HG03095 (cell line): Measurements from ENCODE around the gene COPS9.

Experiments
- ATAC-seq: cut with Tn5 transposase; IDR thresholded peaks from one replicate; pipeline ENCODE4 v1.9.1; 2021; ENCODE audit warnings: moderate library complexity; ENCODE audit not compliant: unreplicated experiment

Gene COPS9

GRCh38 chr2:240166761-240167587 lies 30.9 kb upstream of the COPS9 start:
- no peak for ATAC-seq

DNA sequence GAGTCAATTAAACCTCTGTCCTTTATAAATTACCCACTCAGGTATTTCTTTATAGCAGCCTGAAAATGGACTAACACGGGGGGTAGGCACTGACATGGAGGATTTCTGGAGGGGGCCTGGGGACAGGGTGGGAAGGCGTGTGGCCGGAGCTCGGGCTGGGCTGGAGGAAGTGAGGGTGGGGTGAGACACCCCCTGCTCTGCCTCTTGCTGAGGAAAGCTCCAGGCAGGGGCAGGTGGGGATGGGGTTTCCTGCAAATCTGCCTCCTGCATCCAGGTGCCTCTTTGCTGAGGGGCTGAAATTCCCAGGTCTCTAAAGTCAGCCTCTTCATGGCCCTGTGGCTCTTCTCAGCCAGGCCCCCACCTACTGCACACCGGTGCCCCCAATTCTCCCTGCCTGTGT lies 30.1 kb upstream of the COPS9 start:
- no peak for ATAC-seq

DNA sequence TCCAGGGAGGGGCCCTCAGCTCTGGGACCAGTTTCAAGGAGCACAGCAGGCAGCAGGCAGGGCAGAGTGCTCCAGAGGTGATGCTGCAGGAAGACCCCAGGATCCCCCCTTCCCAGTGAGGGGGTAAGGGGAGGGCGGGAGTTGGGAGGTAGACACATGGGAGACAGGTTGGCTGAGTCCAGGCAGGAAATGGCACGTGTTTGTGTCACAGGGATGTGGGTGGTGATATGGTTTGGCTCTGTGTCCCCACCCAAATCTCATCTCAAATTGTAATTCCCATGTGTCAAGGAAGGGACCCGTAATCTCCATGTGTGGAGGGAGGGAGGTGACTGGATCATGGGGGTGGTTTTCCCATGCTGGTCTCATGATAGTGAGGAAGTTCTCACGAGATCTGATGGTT lies 29.6 kb upstream of the COPS9 start:
- no peak for ATAC-seq

GRCh38 chr2:240165034-240165433 lies 28.9 kb upstream of the COPS9 start:
- ATAC-seq: no peak

GRCh38 chr2:240164586-240164985 lies 28.5 kb upstream of the COPS9 start:
- no peak for ATAC-seq

DNA sequence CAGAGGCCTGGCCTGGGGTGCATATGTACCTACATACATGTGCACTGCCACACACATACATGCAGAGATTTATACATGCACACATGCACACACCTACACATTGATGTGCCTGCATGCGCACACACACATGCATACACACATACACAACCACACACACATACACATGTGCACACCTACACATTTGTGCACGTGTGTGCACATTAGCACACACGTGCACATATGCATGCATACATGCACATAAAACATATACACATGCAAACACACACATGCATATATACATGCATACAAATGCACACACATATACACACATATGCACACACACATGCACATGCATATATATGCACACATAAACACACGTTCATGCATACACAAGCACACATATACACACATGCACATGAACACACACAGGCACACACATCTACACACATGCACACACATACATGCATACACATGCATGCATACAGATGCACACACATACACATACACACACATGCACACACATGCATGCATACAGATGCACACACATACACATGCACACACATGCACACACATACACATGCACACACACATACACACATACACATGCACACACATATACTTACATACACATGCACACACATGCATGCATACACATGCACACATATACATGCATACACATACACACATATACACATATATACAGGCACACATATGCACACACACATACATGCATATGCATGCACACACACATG lies 27.9 kb upstream of the COPS9 start:
- no peak for ATAC-seq

- no peak for ATAC-seq
Observed at GRCh38 chr2:240162939-240163714, 27.0 kb upstream of the COPS9 start.

- ATAC-seq: no peak
Observed at GRCh38 chr2:240162531-240162930, 26.4 kb upstream of the COPS9 start.

DNA sequence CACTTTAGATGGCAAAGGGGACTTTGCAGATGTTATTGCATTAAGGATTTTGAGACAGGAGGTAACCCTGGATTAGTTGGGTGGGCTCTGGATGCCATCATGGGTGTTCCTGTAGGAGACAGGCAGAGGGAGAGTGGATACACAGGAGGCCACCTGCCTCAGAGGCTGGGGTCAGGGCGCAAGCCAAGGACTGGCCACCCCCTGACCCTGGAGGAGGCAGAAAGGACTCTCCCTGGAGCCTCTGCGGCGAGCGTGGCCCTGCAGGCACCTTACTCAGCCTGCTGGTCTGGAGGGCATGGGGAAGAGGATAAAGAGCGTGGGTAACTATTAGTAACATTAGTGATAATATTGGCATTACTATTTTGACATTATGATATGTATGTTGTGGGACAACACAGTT lies 25.9 kb upstream of the COPS9 start:
- no peak for ATAC-seq

- ATAC-seq: no peak
Observed at GRCh38 chr2:240161087-240161750, 25.1 kb upstream of the COPS9 start.

GRCh38 chr2:240160291-240161086 lies 24.4 kb upstream of the COPS9 start:
- ATAC-seq: no peak

DNA sequence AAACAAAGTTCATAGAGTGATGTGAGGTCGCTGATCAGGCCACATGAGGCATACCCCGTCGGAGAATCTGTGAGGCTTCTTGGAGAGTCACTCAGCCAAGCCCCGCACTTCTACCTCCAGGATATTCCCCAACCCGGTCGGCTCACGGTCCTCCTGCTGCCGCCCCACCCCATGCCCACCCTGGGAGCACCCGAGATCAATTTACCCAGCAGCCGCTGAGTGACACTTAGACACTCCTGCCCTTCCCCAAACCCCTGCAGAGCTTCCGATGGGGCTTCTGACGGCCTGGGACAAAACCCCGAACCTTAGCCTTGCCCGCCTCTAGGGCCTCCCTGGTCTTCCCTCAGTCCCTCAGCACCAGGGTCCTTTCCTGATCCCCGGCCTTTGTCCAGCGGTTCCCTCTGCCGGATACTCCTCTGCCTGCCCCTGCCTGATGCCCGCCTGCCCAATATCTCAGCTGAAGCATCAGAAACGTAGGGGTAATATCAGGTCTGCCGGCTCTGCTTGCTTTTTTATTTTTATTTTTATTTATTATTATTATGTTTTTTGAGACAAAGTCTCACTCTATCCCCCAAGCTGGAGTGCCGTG lies 23.2 kb upstream of the COPS9 start:
- ATAC-seq: no peak

DNA sequence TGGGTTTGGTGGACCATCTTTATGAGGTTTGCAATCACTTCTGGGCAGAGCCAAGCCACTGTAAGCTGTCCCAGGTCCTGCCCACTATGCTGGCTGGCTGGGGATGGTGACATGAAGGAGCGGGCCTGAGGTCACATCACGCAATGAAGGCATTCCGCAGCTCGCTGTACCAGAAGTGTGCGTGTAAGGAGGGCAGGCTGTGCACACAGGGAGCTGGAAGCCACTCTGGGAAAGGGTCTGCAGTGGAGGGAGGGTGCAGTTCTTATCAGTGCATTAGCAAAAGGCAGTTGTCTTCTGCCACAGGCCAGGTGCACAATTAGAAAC lies 21.0 kb upstream of the COPS9 start:
- no peak for ATAC-seq

DNA sequence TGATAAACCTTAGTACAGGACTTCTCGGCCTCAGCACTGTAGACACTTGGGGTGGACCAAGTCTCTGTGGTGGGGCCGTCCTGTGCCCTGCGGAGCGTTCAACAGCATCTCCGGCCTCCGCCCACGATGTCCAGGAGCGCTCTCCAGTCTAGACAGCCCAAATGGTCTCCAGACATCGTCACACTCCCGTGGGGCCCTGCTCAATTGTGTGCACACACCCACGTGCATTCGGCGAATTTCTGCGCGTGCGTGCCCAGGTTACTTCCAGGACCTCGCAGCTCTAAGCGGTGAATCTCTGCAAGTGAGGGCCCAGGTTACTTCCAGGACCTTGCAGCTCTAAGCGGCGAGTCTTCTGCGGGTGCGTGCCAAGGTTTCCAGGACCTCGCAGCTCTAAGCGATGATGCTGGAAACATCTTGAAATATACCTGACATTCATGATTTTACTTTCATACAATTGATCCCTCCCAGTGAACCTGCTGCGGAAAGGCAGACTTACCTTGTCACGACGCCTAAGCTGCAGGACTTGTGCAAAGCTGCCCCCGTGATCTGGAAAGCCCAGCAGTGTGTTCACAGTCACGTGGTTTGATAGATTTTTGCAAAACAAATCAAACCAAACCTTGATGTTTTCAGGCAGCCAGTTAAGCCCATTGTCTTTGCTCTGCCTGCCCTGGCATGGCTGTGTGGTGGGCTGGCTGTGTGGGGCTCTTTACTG lies 20.5 kb upstream of the COPS9 start:
- ATAC-seq: no peak

- ATAC-seq: no peak
Observed at GRCh38 chr2:240155745-240156390, 19.8 kb upstream of the COPS9 start.

GRCh38 chr2:240155048-240155744 lies 19.1 kb upstream of the COPS9 start:
- ATAC-seq: no peak

DNA sequence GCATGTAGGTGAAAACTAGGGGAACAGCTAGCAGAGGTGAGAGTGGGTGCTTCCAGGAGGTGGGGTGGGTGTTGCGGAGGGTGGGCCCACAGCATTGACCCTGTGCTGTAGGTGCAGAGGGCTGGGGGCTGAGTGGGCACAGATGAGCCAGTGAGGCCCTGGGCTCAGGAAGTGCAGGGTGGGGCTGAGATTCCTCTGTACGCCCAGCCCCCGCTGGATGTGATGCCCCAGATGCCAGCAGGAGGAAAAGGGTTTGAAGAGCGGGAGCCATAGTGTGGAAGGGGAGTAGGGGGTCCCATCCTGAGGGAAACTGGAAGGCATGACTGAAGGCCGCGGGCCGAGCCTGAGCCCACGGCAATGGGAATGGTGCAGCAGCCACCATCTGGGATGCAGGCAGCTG lies 18.5 kb upstream of the COPS9 start:
- ATAC-seq: no peak

DNA sequence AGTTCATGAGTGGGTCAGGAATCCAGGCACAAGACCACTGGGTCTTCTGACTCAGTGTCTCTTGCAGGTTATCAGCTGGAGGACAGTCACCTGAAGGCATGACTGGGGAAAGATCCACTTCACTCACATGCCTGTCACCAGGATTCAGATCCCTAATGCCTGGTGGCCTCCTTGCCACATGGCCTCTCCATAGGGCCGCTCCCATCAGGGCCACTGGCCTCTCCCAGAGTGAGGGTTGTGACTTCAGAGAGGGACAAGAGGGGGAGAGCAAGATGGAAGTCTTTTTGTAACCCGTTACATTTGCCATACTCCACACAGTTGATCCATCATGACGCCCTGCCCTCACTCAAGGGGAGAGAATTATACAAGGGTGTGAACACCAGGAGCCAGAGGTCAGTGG lies 17.3 kb upstream of the COPS9 start:
- ATAC-seq: no peak
